Endothelial cell of umbilical vein (primary cell): Measurements from ENCODE around the gene RAB37.

Experiments used
- CTCF ChIP-seq, 2 donors: IDR thresholded peaks; 1 replicate in 1 of 2; 2 replicates in 1 of 2; pipeline ENCODE4 v1.5.1; 2011; ENCODE audit warnings: low read length in 2 of 2, mild to moderate bottlenecking in 2 of 2, moderate library complexity in 2 of 2, control low read depth in 1 of 2, inconsistent platforms in 1 of 2, low read depth in 1 of 2; ENCODE audit not compliant: insufficient read depth in 1 of 2; ENCODE audit errors: extremely low read depth in 1 of 2
- EZH2 ChIP-seq: IDR thresholded peaks from 2 replicates; pipeline ENCODE4 v1.6.1; 2012; ENCODE audit warnings: borderline replicate concordance, low read depth, mild to moderate bottlenecking, moderate library complexity, low read length, inconsistent platforms; ENCODE audit not compliant: severe bottlenecking
- MAX ChIP-seq: IDR thresholded peaks from 2 replicates; pipeline ENCODE4 v1.6.1; 2011; ENCODE audit not compliant: insufficient read depth, insufficient read length
- POLR2A ChIP-seq: IDR thresholded peaks from 2 replicates; pipeline ENCODE4 v1.6.1; 2012; ENCODE audit warnings: low read depth, mild to moderate bottlenecking, control low read depth, low read length
- POLR2AphosphoS5 ChIP-seq: IDR thresholded peaks from 2 replicates; pipeline ENCODE4 v1.6.1; 2012; ENCODE audit warnings: low read depth, mild to moderate bottlenecking, control low read depth, low read length, moderate library complexity; ENCODE audit not compliant: insufficient read depth

- TF ChIP-seq POLR2A (no peak), CTCF (IDR thresholded peaks at IDR 0.05; ENCODE audit: extremely low read depth in 1 of 2, insufficient read depth in 1 of 2, low read depth in 1 of 2, low read length in 2 of 2) (no peak), EZH2 (no peak), MAX (no peak), POLR2AphosphoS5 (no peak)
Observed at GRCh38 chr17:74725111-74725510, 11.9 kb upstream of the RAB37 start.
